ENCODE data around the gene ISOC2. TPM values are rescaled to one million over a fixed set of nuclear protein-coding genes. Genes with fewer than 3 reads are reported as not detected.
A peak's percentile ranks its signal among the peaks of the same experiment; 100 is the strongest.

Gene ISOC2
- total and polyA plus RNA-seq, 9 of the 15 experiments (the other 6 are each of a cell fraction or from before 2014, with no cell fraction given), result 1.2 to 229 (median 58.3) TPM

- TF ChIP-seq ATF3 (IDR thresholded peaks at IDR 0.05) (peak; percentile 65; the same call in 1 of the 2 replicates), ATF3 (CRISPR knock-in tag; conservative IDR thresholded peaks at IDR 0.05) (no peak), SMAD4 (CRISPR knock-in tag; conservative IDR thresholded peaks at IDR 0.05) (0 out of 2 replicates have a peak, but pooled peaks have one; percentile 31), ZNF511 (CRISPR knock-in tag; IDR thresholded peaks at IDR 0.05) (0 out of 2 replicates have a peak, but pooled peaks have one; percentile 24), SP1 (CRISPR knock-in tag; IDR thresholded peaks at IDR 0.05) (peak; percentile 64; the same call in 1 of the 2 replicates), CREB1 (IDR thresholded peaks at IDR 0.05) (no peak), CREB1 (CRISPR knock-in tag; IDR thresholded peaks at IDR 0.05) (peak; percentile 33; the same call in 1 of the 2 replicates), RBFOX2 (IDR thresholded peaks at IDR 0.05; ENCODE audit: low read depth, low read length) (0 out of 2 replicates have a peak, but pooled peaks have one; percentile 4), ZSCAN29 (IDR thresholded peaks at IDR 0.05) (no peak), ATF1 (CRISPR knock-in tag; IDR thresholded peaks at IDR 0.05) (no peak), ATF1 (tag; IDR thresholded peaks at IDR 0.05) (0 out of 2 replicates have a peak, but pooled peaks have one; percentile 24), MAZ (CRISPR knock-in tag; conservative IDR thresholded peaks at IDR 0.05 in 1 of 2, IDR thresholded peaks at IDR 0.05 in 1 of 2) (peak in 1 of 2 experiments; percentile 52; a peak in 2 of 4 replicates), SMARCC2 (IDR thresholded peaks at IDR 0.05; ENCODE audit: low read depth) (peak; percentile 33; the same call in 1 of the 2 replicates), SUPT5H (IDR thresholded peaks at IDR 0.05) (0 out of 2 replicates have a peak, but pooled peaks have one; percentile 24), JUN (IDR thresholded peaks at IDR 0.05; ENCODE audit: borderline replicate concordance, low read depth, low read length) (peak; percentile 67; the same call in 1 of the 2 replicates), JUN (CRISPR knock-in tag; IDR thresholded peaks at IDR 0.05; ENCODE audit: borderline replicate concordance) (no peak), CXXC5 (CRISPR knock-in tag; IDR thresholded peaks at IDR 0.05) (peak; percentile 8; the same call in 1 of the 2 replicates), HMGN3 (IDR thresholded peaks at IDR 0.05; ENCODE audit: borderline replicate concordance, extremely low read depth, insufficient read length, low read depth, low read length) (peak; percentile 13), ARID1B (IDR thresholded peaks at IDR 0.05) (peak; percentile 55; the same call in 1 of the 2 replicates), SMARCE1 (IDR thresholded peaks at IDR 0.05) (peak; percentile 75)
- TF ChIP-seq, protein P1, sequence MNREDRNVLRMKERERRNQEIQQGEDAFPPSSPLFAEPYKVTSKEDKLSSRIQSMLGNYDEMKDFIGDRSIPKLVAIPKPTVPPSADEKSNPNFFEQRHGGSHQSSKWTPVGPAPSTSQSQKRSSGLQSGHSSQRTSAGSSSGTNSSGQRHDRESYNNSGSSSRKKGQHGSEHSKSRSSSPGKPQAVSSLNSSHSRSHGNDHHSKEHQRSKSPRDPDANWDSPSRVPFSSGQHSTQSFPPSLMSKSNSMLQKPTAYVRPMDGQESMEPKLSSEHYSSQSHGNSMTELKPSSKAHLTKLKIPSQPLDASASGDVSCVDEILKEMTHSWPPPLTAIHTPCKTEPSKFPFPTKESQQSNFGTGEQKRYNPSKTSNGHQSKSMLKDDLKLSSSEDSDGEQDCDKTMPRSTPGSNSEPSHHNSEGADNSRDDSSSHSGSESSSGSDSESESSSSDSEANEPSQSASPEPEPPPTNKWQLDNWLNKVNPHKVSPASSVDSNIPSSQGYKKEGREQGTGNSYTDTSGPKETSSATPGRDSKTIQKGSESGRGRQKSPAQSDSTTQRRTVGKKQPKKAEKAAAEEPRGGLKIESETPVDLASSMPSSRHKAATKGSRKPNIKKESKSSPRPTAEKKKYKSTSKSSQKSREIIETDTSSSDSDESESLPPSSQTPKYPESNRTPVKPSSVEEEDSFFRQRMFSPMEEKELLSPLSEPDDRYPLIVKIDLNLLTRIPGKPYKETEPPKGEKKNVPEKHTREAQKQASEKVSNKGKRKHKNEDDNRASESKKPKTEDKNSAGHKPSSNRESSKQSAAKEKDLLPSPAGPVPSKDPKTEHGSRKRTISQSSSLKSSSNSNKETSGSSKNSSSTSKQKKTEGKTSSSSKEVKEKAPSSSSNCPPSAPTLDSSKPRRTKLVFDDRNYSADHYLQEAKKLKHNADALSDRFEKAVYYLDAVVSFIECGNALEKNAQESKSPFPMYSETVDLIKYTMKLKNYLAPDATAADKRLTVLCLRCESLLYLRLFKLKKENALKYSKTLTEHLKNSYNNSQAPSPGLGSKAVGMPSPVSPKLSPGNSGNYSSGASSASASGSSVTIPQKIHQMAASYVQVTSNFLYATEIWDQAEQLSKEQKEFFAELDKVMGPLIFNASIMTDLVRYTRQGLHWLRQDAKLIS (CRISPR knock-in tag; IDR thresholded peaks at IDR 0.05), result 0 out of 2 replicates have a peak, but pooled peaks have one; percentile 36
Measured at GRCh38 chr19:55486971-55487923, 25.8 kb upstream of the ISOC2 start (continued).
